OCI-LY7 (cell line): Measurements from ENCODE around the gene KIAA1328. TPM values are rescaled to one million over a fixed set of nuclear protein-coding genes. Genes with fewer than 3 reads are reported as not detected.

ENCODE experiments used
- BruUV-seq: library from RNA; stranded (reverse); fragments of 400-500 nt; replicated peaks from 2 replicates; lab custom pipeline; 2021; lab: Mats Ljungman, UMichigan
- CTCF ChIA-PET: fragments of 300-600 bp; sonication (Branson Sonifier 250); formaldehyde crosslinking; loops from one replicate; lab custom pipeline; 2022; ENCODE audit warnings: antibody characterized with exemption; ENCODE audit not compliant: unreplicated experiment; lab: Charles Lee
- POLR2A ChIA-PET: fragments of 300-600 bp; sonication (Branson Sonifier 250); formaldehyde crosslinking; loops from one replicate; lab custom pipeline; 2022; ENCODE audit warnings: antibody characterized with exemption; lab: Charles Lee
- DNase-seq: peaks from one replicate; pipeline ENCODE4 v3.0.0-alpha.2; 2015; ENCODE audit warnings: low spot score
- H2AFZ ChIP-seq: fragments of 200-600 bp; sonication (generic), shearing (Covaris generic); 2 replicates; pipeline ENCODE4 v1.6.1; 2014; ENCODE audit warnings: mild to moderate bottlenecking, antibody characterized with exemption, low read length, moderate library complexity
- H3K27ac ChIP-seq: fragments of 200-600 bp; sonication (generic); 2 replicates; pipeline ENCODE4 v1.5.1; 2014; ENCODE audit warnings: mixed run types, low read depth, mild to moderate bottlenecking, moderate library complexity, low read length, inconsistent platforms; ENCODE audit not compliant: poor library complexity, severe bottlenecking
- H3K36me3 ChIP-seq: fragments of 200-600 bp; sonication (generic); 2 replicates; pipeline ENCODE4 v1.6.1; 2014; ENCODE audit warnings: mild to moderate bottlenecking, antibody characterized with exemption, low read length, moderate library complexity, mixed read lengths; ENCODE audit not compliant: insufficient read depth
- H3K4me1 ChIP-seq: fragments of 200-600 bp; sonication (generic); 2 replicates; pipeline ENCODE4 v1.5.1; 2014; ENCODE audit warnings: mild to moderate bottlenecking, low read length; ENCODE audit not compliant: insufficient read depth, poor library complexity, severe bottlenecking
- H3K4me2 ChIP-seq: fragments of 200-600 bp; sonication (generic); 2 replicates; pipeline ENCODE4 v1.6.1; 2014; ENCODE audit warnings: mild to moderate bottlenecking, low read length
- H3K4me3 ChIP-seq: fragments of 200-600 bp; sonication (generic); 2 replicates; pipeline ENCODE4 v1.5.1; 2014; ENCODE audit warnings: mild to moderate bottlenecking, low read depth, low read length; ENCODE audit not compliant: poor library complexity, severe bottlenecking
- H3K79me2 ChIP-seq: fragments of 200-600 bp; sonication (generic); 2 replicates; pipeline ENCODE4 v1.6.1; 2016; ENCODE audit warnings: low read depth, mild to moderate bottlenecking, low read length, moderate library complexity, mixed read lengths; ENCODE audit not compliant: insufficient read depth
- H3K9me2 ChIP-seq: fragments of 200-600 bp; sonication (generic); 2 replicates; pipeline ENCODE4 v1.6.1; 2016; ENCODE audit warnings: mild to moderate bottlenecking, low read length, mixed read lengths; ENCODE audit not compliant: insufficient read depth
- H3K9me3 ChIP-seq: fragments of 200-600 bp; sonication (generic); 2 replicates; pipeline ENCODE4 v1.6.1; 2014; ENCODE audit warnings: mild to moderate bottlenecking, mixed run types, low read length, mixed read lengths
- H4K20me1 ChIP-seq: fragments of 200-600 bp; sonication (generic); 2 replicates; pipeline ENCODE4 v1.6.1; 2014; ENCODE audit warnings: mild to moderate bottlenecking, antibody characterized with exemption, low read length, moderate library complexity, mixed read lengths; ENCODE audit not compliant: insufficient read depth
- CTCF ChIP-seq: fragments of 200-600 bp; sonication (generic); conservative IDR thresholded peaks from 2 replicates; pipeline ENCODE4 v1.5.1; 2014; ENCODE audit warnings: mild to moderate bottlenecking, antibody characterized with exemption, low read length, moderate library complexity, mixed read lengths
- EZH2phosphoT487 ChIP-seq: fragments of 200-600 bp; sonication (generic); IDR thresholded peaks from 2 replicates; pipeline ENCODE4 v1.6.1; 2018; ENCODE audit warnings: low read depth, borderline replicate concordance, mild to moderate bottlenecking, mixed run types, antibody characterized with exemption, low read length, moderate library complexity, mixed read lengths
- intact Hi-C: fragments of 100-400 bp; cut with micrococcal nuclease; formaldehyde crosslinking; loops from one replicate; pipeline ENCODE4 v1.10.0; 2022; ENCODE audit not compliant: unreplicated experiment
- total RNA-seq, 2 experiments: library from RNA; depleted of rRNA in 1 of 2; stranded (reverse); fragments of >200 nt in 1 of 2; shearing (Covaris generic) in 1 of 2; gene quantifications; 2 replicates each; pipeline ENCODE4 v1.2.3, GENCODE V29; 2014 to 2022

Gene KIAA1328
- total RNA-seq, 2 experiments from 2014 or later: 3.0 to 5.8 TPM

DNA sequence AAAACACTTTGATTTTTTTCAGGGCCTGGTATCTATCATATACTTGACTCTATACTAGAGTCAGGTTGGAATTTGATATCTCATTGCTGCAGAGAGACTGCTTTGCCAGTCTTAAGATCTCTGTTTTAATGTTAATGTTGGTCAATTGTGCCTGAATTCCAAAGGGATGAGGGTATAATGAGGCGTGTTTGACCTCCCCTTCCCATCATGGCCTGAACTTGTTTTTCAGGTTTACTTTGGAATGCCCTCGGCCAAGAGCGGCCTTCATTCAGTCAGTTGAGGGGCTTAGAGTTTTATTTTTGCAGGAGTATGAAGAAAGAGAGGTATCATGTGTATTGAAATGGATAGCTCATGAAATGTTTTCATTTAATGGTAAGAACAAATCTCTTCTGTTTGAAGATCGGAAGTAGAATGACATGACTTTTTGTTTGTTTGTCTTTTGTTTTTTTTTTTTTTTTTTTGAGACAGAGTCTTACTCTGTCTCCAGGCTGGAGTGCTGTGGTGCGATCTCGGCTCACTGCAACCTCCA, 119.0 kb downstream of the KIAA1328 start:
- no peak overlapping the region for H3K27ac ChIP-seq
- no TSS peak for BruUV-seq
- ChIA-PET CTCF (no interaction called here), POLR2A (interaction anchor here (0.7 kb wide), 1 partner anchor 57 kb away, joined by 3 read pairs; no protein-coding TSS in a partner anchor)
- no peaks in the 10 kb centered on the region for H3K79me2 ChIP-seq
- no peak for DNase-seq
- H3K36me3 ChIP-seq: no peaks in the 10 kb centered on the region
- no peaks in the 10 kb centered on the region for H3K9me2 ChIP-seq
- TF ChIP-seq CTCF (no peak), EZH2phosphoT487 (no peak)
- H4K20me1 ChIP-seq: no peaks in the 10 kb centered on the region
- no peak overlapping the region for H3K4me3 ChIP-seq
- no peak overlapping the region for H2AFZ ChIP-seq
- no peaks in the 10 kb centered on the region for H3K9me3 ChIP-seq
- H3K4me1 ChIP-seq: no peaks in the 10 kb centered on the region
- no peak overlapping the region for H3K4me2 ChIP-seq
- intact Hi-C loops: loop anchor here (10.0 kb wide), 1 partner anchor 397 kb away; no protein-coding TSS in a partner anchor

GRCh38 chr18:36950282-36950681, 121.4 kb downstream of the KIAA1328 start:
- Histone ChIP-seq H3K79me2 (no peaks in the 10 kb centered on the region), H3K4me2 (no peak overlapping the region), H3K27ac (no peak overlapping the region), H4K20me1 (no peaks in the 10 kb centered on the region), H3K4me1 (no peaks in the 10 kb centered on the region), H2AFZ (no peak overlapping the region), H3K36me3 (no peaks in the 10 kb centered on the region), H3K9me3 (no peaks in the 10 kb centered on the region), H3K4me3 (no peak overlapping the region), H3K9me2 (no peaks in the 10 kb centered on the region)
- BruUV-seq: no TSS peak
- TF ChIP-seq EZH2phosphoT487: no peak
- no peak for TF ChIP-seq CTCF
- intact Hi-C loops: no loop called here
- ChIA-PET CTCF (no interaction called here), POLR2A (no interaction called here)
- DNase-seq: no peak

DNA sequence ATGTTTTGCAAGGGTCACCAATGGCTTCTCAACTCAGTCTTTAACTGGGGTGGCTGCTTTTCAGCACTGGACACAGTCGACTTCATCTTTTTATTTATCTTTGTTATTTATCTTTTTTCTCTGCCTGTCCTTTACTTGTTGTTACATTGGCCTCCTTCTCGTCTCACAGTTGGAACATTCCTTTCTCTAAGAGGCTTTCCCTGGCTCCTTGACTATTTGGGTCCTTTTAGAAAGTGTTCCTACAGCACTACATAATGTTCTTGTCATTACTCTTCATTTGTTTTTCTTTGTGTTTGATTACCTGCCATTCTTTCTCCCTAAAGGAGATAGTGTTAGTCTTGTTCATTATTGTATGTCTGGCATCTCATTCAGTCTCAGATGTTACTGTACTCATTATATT, 122.0 kb downstream of the KIAA1328 start:
- no TSS peak for BruUV-seq
- intact Hi-C loops: no loop called here
- Histone ChIP-seq H3K9me2 (no peaks in the 10 kb centered on the region), H3K4me1 (no peaks in the 10 kb centered on the region), H4K20me1 (no peaks in the 10 kb centered on the region), H3K79me2 (no peaks in the 10 kb centered on the region), H3K4me3 (no peak overlapping the region), H3K36me3 (no peaks in the 10 kb centered on the region), H3K4me2 (no peak overlapping the region), H3K27ac (no peak overlapping the region), H3K9me3 (no peaks in the 10 kb centered on the region), H2AFZ (no peak overlapping the region)
- TF ChIP-seq EZH2phosphoT487 (no peak), CTCF (no peak)
- ChIA-PET POLR2A (no interaction called here), CTCF (no interaction called here)
- DNase-seq: no peak
